NCI-H748 (cell line): ENCODE results near the gene TMEFF1.

Experiments used
- DNase-seq: peaks from one replicate; lab custom pipeline; 2025; ENCODE audit not compliant: unreplicated experiment; lab: John Stamatoyannopoulos, UW

TMEFF1 gene

GRCh38 chr9:100600521-100601079, 127.7 kb downstream of the TMEFF1 start:
- DNase-seq: peak; percentile 29

GRCh38 chr9:100601216-100601615, 128.3 kb downstream of the TMEFF1 start:
- peak; percentile 85 for DNase-seq

GRCh38 chr9:100602342-100602801, 129.4 kb downstream of the TMEFF1 start:
- peak; percentile 85 for DNase-seq

- no peak for DNase-seq
Observed at GRCh38 chr9:100605405-100605804, 132.5 kb downstream of the TMEFF1 start.

- peak; percentile 34 for DNase-seq
Observed at GRCh38 chr9:100619194-100619593, 146.2 kb downstream of the TMEFF1 start.

- no peak for DNase-seq
Observed at GRCh38 chr9:100619665-100620064, 146.7 kb downstream of the TMEFF1 start.

GRCh38 chr9:100623969-100624368, 151.0 kb downstream of the TMEFF1 start:
- no peak for DNase-seq

GRCh38 chr9:100626949-100627348, 154.0 kb downstream of the TMEFF1 start:
- DNase-seq: no peak
